Cardiac fibroblast (primary cell): ENCODE measurements around the gene ARFGEF2.

Experiments
- DNase-seq, 2 donors: peaks; one replicate each; pipeline versions ENCODE4 v3.0.0 to v3.0.0-alpha.2; 2010; ENCODE audit warnings: low read depth in 2 of 2
- H3K4me3 ChIP-seq, 2 donors: replicated peaks in 1 of 2; 1 replicate in 1 of 2; 2 replicates in 1 of 2; pipeline ENCODE4 v1.5.1; 2011; ENCODE audit warnings: low read depth in 2 of 2, low read length in 2 of 2, mild to moderate bottlenecking in 2 of 2, moderate library complexity in 1 of 2
- TF ChIP-seq, protein P1 (sequence below): IDR thresholded peaks from one replicate; pipeline ENCODE4 v1.5.1; 2011; ENCODE audit warnings: low read depth, mild to moderate bottlenecking, low read length, inconsistent platforms

Gene ARFGEF2

DNA sequence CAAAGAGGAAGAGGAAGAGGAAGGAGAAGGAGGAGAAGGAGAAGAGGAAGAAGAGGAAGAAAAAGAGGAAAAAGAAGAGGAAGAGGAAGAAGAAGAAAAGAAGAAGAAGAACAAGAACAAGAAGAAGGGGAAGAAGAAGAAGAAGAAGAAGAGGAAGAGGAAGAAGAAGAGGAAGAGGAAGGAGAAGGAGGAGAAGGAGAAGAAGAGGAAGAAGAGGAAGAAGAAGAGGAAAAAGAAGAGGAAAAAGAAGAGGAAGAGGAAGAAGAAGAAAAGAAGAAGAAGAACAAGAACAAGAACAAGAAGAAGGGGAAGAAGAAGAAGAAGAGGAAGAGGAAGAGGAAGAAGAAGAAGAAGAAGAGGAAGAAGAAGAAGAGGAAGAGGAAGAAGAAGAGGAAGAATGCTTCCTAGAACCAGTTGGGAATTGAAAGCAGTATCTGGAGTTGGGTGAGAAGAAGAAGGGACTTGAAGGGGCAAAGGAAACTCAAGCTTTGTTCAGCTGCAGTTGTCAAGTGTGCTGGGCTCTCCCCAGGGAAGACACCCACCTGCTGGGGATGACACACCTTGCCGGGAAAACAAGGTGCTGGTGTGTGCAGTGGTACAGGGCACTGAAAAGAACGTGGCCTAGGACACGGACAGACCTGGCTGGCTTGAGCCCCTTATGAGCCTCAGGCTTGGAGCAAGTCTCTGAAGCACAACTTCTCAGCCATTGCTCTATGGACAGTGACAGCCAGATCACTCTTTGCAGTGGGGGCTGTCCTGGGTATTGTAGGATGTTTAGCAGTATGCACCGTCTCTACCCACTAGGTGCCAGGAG, 30.1 kb upstream of the ARFGEF2 start:
- H3K4me3 ChIP-seq, result no peak overlapping the region
- TF ChIP-seq, protein P1, sequence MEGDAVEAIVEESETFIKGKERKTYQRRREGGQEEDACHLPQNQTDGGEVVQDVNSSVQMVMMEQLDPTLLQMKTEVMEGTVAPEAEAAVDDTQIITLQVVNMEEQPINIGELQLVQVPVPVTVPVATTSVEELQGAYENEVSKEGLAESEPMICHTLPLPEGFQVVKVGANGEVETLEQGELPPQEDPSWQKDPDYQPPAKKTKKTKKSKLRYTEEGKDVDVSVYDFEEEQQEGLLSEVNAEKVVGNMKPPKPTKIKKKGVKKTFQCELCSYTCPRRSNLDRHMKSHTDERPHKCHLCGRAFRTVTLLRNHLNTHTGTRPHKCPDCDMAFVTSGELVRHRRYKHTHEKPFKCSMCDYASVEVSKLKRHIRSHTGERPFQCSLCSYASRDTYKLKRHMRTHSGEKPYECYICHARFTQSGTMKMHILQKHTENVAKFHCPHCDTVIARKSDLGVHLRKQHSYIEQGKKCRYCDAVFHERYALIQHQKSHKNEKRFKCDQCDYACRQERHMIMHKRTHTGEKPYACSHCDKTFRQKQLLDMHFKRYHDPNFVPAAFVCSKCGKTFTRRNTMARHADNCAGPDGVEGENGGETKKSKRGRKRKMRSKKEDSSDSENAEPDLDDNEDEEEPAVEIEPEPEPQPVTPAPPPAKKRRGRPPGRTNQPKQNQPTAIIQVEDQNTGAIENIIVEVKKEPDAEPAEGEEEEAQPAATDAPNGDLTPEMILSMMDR, result no peak
- DNase-seq, result no peak

DNA sequence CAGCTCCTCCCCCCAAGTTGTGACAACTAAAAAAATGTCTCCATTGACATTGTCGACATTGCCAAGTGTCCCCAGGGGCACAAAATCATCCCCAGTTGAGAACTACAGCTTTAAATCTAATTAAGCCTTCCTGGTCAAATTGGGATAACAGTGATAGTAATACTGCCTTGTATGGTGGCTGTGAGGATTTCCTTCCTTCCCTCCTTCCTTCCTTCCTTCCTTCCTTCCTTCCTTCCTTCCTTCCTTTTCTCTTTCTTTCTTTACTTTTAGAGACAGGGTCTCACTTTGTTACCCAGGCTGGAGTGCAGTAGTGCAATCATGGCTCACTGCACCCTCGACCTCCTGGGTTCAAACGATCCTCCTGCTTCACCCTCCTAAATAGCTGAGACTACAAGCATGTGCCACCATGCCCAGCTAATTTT, 29.5 kb upstream of the ARFGEF2 start:
- DNase-seq, result no peak
- TF ChIP-seq, protein P1, result no peak
- no peak overlapping the region for H3K4me3 ChIP-seq

DNA sequence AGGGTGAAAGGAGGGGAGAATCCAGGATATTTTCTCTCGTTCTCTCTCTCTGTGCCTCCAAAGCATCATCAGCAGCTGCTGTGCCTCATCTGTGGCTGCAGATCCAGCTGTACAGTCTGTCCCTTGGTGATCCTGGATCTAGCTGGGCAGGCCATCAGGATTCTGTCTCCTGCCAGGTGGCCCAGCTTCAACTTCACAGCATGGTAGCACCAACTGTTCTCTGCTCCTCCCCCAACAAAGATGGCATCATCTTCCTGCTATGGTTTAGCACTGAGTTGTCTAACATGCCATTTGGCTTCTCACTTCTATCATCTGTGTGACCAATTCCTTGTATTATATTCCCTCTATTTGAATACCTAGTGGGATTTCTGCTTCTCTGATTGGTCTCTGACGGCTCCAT, 28.6 kb upstream of the ARFGEF2 start:
- DNase-seq, result no peak
- TF ChIP-seq, protein P1, result no peak

DNA sequence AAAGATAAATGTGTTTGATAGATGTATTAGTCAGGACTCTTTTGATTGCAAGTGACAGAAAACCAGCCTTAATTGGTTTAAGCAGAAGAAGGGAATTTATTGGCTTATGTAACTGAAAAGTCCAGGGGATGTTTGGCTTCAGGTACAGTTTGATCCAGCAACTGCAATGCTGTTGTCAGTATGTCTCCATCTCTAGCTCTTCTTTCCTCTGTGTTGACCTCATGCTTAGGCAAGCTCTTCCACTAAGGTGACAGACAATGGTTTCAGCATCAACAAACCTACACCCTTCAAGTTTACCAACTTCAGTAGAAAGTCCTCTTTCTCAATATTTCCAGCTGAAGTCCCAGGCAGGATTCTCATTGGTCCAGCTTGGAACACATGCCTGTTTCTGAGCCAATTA, 28.1 kb upstream of the ARFGEF2 start:
- no peak for DNase-seq
- TF ChIP-seq, protein P1, result no peak

More for the DNA sequence above, 28.6 kb upstream of the ARFGEF2 start:
- no peak overlapping the region for H3K4me3 ChIP-seq

DNA sequence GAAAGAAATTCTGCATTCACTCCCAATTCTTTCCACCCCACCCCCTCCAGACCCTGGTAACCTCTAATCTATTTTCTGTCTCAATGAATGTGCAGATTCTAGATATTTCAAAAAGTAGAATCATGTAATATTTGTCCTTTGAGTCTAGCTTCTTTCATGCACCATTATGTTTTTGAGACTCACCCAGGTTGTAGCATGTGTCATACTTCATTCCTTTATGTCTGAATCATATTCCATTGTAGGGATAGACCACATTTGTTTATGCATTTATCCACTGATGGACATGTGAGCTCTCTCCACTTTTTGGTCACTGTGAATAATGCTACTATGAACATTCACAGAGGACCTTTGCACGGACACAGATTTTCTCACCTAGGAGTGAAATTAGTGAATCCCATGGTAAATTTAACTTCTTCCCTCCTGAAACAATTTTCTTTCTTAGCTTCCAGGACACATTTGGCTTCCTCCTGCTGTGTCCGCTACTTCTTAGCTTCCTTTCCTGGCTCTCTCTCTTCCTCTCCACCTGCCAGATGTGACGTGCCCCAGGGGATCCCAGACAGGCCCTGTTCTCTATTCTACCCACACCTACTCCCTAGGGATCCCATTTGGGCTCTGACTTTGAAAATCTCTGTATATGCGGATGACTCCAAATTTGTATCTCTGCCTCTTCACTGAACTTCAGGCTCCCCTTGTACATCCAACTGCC, 24.1 kb upstream of the ARFGEF2 start:
- H3K4me3 ChIP-seq, result no peak overlapping the region
- peak; percentile 62 to 91 for DNase-seq
- TF ChIP-seq, protein P1, result no peak

More for the DNA sequence above, 28.1 kb upstream of the ARFGEF2 start:
- H3K4me3 ChIP-seq, result no peak overlapping the region

DNA sequence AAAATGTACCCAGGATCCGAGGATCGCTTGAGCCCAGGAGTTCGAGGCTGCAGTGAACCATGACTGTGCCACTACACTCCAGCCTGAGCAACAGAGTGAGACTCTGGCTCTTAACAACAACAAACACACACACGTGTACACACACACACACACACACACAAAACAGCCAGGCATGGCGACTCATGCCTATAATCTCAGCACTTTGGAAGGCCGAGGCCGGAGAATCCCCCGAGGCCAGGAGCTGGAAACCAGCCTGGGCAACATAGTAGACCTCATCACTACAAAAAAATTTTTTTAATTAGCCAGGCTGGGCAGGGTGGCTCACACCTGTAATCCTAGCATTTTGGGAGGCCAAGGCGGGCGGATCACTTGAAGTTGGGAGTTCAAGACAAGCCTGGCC, 23.3 kb upstream of the ARFGEF2 start:
- DNase-seq, result peak; percentile 17 to 46
- TF ChIP-seq, protein P1, result no peak

More for the DNA sequence above, 23.3 kb upstream of the ARFGEF2 start:
- no peak overlapping the region for H3K4me3 ChIP-seq
